AG10803 (cell line): ENCODE measurements around the gene GNPTG.

Experiments used
- DNase-seq: peaks from one replicate; pipeline ENCODE4 v3.0.0; 2010; ENCODE audit warnings: low read depth
- H3K4me3 ChIP-seq: 2 replicates; pipeline ENCODE4 v1.5.1; 2011; ENCODE audit warnings: mild to moderate bottlenecking, low read length, control low read depth
- TF ChIP-seq, protein P1 (sequence below): conservative IDR thresholded peaks from 2 replicates; pipeline ENCODE4 v1.5.1; 2011; ENCODE audit warnings: mild to moderate bottlenecking, low read length, control low read depth, inconsistent platforms

The GNPTG gene

DNA sequence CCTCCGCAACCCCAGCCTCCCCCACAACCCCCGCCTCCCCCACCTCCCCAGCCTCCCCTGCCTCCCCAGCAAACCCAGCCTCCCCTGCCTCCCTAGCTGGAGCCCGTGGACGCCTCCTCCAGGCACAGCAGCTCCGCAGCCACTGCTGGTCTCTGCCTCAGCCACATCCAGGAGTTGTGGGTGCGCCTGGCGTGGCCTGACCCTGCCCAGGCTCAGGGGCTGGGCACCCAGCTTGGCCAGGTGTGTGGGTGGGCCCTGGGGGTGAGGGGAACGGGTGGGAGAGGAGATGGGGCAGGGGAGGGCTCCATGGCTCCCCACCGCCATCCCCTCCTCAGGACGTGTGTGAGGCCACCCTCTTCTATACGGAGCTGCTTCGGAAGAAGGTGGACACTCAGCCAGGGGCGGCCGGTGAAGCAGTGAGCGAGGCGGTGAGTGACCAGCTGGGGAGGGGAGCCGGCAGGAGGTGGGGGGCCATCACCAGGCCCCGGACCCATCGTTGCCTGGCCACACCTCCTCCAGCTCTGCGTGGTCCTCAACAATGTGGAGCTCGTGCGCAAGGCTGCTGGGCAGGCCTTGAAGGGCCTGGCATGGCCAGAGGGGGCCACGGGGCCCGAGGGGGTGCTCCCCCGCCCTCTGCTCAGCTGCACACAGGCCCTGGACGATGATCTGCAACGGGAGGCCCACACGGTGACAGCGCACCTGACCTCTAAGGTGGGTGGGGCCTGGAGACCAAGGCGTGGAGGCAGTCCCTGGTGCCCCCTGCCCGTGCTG lies 5.9 kb upstream of the GNPTG start:
- no peak overlapping the region for H3K4me3 ChIP-seq
- TF ChIP-seq, protein P1, sequence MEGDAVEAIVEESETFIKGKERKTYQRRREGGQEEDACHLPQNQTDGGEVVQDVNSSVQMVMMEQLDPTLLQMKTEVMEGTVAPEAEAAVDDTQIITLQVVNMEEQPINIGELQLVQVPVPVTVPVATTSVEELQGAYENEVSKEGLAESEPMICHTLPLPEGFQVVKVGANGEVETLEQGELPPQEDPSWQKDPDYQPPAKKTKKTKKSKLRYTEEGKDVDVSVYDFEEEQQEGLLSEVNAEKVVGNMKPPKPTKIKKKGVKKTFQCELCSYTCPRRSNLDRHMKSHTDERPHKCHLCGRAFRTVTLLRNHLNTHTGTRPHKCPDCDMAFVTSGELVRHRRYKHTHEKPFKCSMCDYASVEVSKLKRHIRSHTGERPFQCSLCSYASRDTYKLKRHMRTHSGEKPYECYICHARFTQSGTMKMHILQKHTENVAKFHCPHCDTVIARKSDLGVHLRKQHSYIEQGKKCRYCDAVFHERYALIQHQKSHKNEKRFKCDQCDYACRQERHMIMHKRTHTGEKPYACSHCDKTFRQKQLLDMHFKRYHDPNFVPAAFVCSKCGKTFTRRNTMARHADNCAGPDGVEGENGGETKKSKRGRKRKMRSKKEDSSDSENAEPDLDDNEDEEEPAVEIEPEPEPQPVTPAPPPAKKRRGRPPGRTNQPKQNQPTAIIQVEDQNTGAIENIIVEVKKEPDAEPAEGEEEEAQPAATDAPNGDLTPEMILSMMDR: no peak
- DNase-seq: no peak

DNA sequence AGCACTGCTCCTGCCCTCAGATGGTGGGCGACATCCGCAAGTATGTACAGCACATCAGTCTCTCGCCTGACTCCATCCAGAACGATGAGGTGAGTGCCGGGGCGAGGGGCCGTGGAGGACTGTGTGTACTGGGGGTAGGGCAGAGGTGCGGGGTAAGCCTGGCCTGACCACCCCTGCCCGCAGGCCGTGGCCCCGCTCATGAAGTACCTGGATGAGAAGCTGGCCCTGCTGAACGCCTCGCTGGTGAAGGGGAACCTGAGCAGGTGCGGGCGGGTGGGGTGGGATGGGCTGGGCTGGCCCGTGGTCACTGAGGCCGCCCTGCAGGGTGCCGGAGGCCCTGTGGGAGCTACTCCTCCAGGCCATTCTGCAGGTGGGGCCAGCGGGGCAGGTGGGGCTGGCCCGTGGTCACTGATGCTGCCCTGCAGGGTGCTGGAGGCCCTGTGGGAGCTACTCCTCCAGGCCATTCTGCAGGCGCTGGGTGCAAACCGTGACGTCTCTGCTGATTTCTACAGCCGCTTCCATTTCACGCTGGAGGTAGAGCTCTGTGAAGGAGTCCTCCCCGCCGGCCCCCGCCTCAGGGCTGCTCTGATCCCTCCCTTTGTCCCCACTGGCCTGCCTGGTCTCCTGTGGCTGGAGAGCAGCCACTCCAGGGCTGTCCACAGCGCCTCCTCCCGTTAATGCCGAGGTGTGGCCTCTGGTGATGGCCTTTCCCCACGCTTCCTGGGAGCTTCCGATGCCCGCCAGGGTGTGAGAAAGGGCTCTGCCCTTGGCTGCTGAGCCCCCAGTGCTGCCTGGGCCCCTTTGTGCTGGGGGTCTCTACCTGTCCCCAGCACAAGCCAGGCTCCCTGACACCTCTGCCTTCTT lies 5.1 kb upstream of the GNPTG start:
- DNase-seq: no peak
- TF ChIP-seq, protein P1: no peak; the same call in 1 of the 2 replicates
- H3K4me3 ChIP-seq: no peak overlapping the region

DNA sequence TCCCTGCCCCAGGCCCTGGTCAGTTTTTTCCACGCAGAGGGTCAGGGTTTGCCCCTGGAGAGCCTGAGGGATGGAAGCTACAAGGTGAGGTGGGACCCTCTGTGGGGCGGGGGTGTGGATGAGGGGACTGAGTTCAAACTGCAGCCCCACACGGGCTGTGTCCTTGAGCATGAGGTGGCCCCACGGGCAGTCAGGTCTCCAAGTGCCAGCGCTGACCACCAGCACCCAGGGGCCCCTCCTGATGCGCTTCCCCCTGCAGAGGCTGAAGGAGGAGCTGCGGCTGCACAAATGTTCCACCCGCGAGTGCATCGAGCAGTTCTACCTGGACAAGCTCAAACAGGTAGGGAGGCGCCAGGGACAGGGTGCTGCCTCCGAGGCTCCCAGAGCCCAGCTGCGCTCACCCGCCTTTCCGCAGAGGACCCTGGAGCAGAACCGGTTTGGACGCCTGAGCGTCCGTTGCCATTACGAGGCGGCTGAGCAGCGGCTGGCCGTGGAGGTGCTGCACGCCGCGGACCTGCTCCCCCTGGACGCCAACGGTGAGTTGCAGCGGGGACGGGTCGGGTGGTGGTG lies 4.4 kb upstream of the GNPTG start:
- TF ChIP-seq, protein P1: no peak
- H3K4me3 ChIP-seq: no peak overlapping the region
- no peak for DNase-seq

DNA sequence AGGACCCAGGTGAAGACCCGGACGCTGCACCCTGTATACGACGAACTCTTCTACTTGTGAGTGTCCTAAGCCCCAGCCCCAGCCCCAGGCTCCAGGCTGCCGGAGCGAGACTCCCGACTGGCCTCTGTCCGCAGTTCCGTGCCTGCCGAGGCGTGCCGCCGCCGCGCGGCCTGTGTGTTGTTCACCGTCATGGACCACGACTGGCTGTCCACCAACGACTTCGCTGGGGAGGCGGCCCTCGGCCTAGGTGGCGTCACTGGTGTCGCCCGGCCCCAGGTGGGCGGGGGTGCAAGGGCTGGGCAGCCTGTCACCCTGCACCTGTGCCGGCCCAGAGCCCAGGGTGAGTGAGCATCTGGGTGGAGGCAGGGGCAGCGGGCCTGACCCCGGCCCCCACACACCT lies 3.8 kb upstream of the GNPTG start:
- no peak for DNase-seq
- no peak overlapping the region for H3K4me3 ChIP-seq
- TF ChIP-seq, protein P1: no peak

DNA sequence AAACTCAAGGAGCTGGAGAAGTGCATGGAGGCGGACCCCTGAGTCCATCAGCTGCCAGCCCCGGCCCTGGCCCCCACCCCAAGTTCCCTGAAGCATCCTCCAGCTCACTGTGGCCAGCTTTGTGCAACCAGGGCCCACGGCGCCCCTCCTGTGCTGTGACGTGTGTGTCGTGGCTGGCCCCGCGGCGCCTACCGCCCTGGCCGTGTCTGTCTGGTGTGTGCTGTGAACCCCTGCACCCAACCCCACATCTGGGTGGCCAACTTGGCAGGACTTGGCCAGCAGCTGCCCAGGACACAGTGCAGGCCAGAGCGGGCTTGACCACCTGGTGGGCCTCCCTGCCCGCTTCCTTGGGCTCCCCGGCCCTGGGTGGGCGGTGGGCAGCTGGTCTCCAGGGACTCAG lies 3.3 kb upstream of the GNPTG start:
- no peak overlapping the region for H3K4me3 ChIP-seq
- TF ChIP-seq, protein P1: no peak
- no peak for DNase-seq

DNA sequence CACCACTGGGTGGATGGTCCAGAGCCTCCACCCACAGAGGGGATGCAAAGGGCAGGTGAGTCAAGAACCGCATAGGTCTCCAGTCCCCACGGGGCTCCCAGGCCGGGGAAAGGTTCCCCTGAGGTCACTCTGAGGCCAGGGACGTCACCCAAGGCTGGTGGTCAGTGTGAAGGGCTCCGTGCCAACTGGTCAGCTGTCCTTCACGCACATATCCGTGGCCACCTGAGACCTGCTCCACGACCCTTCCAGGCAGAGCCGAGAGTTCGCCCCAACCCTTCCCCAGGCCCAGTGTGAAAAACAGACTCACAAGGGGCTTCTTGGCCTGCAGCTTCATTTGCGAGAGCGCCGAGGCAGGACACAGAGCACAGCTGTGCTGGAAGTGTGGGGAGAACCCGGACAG lies 2.8 kb upstream of the GNPTG start:
- H3K4me3 ChIP-seq: no peak overlapping the region
- TF ChIP-seq, protein P1: no peak
- DNase-seq: no peak
